HG03066 (cell line): ENCODE measurements around the gene MYO7A.

Experiments used
- ATAC-seq: cut with Tn5 transposase; IDR thresholded peaks from one replicate; pipeline ENCODE4 v1.9.1; 2021; ENCODE audit warnings: low read depth; ENCODE audit not compliant: unreplicated experiment

The MYO7A gene

GRCh38 chr11:77143405-77144020 is 15.5 kb downstream of the MYO7A start:
- no peak for ATAC-seq

DNA sequence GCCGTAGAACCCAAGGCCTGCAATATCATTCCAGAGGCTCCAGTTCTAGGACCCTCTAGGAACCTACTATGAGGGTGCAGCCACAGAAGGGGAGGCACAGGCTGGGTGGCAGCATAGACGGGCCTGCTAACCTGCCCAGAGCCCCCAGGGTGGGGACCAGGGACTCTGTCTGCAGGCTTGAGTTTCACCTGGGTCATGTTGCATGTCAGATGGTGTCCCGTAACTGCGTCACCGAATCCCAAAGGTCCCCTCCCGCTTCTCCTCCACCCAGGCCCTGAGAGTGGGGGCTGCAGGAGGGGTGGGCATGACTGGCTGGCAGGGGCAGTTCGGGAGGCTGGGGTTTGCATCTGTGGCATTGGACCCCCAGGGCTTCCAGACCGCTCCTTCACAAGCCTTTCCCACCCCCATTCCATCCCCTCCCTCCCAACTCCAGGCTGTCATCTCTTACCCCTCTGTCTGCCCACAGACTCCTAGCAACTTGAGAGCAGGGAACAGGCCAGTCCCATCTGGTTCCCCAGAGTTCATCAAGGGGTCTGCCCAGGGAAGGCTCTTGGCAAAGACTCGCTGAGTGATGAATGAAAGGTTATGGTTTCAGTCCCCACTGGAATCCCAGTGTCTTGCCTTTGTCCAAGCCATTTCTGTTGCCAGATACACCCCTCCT is 16.3 kb downstream of the MYO7A start:
- ATAC-seq, result no peak

- no peak for ATAC-seq
Observed at GRCh38 chr11:77144857-77145428, 16.9 kb downstream of the MYO7A start.

DNA sequence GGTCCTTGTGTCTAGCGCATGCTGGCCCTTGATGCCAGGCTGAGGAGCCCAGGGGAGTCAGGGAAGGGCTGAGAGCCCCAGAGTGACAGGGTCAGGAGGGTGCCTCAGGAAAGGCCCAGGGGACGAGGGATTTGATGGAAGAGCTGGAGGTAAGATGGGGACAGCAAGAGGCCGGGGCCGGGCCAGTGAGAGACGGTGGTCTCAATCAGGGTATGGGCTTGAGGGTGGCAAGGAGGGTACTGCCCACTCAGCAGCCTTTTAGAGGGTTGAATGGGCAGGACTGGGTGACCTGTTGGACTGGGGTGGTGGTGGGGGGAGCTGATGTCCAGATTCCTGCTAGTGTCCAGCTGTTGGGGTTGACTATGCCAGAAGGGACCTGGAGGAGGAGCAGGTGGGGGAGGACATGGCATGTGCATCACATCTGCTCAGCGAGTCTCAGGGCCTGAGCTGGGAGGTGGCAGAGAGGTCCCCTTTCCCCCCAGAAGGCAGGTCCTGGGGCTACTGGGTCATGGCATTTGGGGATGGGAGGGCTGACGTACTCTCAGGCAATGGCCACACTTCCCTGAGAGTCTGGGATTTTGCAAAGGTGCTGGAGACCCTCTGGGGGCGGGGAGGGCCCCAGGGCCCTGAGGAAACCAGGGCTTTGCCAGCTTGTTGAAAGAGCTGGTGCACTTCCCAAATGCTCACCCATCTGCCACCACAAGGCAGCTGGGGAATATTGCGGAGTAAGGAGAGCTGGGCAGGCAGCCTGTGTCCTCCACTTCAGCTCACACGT is 18.4 kb downstream of the MYO7A start:
- no peak for ATAC-seq

DNA sequence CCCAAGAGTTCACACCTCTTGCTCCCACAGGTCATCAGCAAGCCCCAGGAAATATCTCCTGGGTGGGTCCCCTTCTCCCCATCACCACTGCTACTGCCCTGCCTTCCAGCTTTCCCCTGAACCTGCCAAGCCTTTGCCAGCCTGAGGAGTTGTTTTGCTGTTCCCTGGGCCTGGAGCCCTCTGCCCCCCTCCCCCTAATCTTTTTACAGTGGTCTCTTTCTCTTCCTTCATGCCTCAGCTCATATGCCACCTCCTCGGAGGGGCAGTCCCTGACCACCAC is 18.9 kb downstream of the MYO7A start:
- no peak for ATAC-seq

- no peak for ATAC-seq
Observed at GRCh38 chr11:77147668-77148321, 19.7 kb downstream of the MYO7A start.

- ATAC-seq, result no peak
Observed at GRCh38 chr11:77148963-77149715, 21.1 kb downstream of the MYO7A start.

DNA sequence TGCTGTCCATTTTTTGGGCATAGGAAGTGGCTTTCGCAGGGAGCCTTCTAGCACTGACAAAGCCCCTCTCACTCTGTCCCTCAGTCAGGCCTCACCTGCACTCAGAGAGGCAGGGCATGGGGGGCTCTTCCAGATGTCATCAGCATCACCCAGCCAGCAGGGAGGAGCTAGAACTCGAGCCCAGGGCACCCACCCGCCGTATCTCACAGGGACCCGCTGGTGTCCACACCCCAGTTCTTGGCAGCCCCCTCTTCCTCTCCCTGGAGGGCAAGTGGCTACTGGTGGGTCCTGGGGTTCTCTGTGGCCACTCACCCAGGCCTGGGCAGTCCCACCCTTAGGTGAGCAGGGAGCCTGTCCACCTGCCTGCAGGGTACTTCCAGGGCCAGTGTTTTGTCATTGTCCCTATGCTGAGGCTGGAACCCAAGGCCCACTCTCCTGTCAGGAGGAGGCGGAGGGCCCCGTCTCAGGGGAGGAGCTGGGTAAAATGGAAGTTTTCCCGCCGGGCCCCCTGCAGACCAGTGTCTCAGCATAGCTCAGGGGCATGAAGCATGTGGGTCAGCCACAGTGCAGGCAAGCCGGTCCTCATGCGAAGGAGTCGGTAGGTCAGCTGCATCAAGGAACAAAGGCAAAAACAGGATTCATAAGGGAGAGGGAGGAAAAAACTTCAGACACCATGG is 21.8 kb downstream of the MYO7A start:
- ATAC-seq, result no peak

DNA sequence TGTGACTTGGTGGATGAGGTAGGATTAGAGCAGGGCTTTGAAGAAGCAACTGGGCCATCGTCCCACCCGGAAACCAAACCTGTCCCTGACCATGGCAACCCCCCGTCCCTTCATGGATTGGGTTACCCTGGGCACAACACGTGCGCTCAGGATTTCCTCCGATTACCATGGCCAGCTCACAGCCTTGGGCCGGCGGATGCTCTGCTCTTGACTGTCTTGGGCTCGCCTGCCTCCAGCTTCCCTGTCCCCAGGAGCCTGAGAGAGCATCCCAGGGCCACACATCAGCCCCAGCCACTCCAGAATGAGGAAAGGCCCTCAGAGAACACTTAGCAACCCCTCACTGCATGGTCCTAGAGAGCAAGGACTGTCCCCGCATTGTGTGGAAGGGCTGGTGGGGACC is 22.8 kb downstream of the MYO7A start:
- ATAC-seq, result no peak

DNA sequence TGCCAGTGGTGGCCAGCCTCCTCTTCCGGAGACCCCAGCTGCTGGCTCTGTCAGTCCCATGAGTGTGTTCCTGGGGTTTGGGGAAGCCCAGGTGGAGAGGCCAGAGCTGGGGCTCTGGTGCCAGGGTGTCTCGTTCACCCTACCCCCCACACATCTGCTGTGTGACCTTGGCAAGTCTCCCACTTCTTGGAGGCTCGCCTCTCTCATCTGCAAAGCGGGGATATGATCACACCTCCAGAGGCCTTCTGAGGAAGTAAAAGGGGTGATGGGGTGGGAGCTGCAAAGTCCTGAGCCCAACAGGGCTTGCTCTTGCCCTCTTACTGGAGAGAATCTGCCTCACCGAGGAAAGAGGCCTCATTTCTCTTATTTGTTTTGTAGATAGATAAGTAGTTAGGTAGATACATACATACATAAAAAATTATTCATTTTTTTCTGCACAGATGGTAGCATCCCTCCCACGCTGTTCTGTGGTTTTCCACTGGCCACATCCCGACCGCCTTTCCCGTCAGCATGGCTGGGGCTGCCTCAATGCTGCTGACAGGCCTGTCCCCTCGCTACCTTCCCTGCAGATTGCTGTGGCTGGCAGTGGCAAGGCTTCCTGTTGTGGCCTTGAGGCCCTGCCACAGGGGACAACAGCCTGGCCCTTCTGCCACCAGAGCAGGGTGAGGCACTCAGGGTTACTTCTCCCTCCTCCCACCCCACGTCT is 23.9 kb downstream of the MYO7A start:
- ATAC-seq, result no peak

GRCh38 chr11:77152846-77153245 is 24.8 kb downstream of the MYO7A start:
- ATAC-seq, result no peak

DNA sequence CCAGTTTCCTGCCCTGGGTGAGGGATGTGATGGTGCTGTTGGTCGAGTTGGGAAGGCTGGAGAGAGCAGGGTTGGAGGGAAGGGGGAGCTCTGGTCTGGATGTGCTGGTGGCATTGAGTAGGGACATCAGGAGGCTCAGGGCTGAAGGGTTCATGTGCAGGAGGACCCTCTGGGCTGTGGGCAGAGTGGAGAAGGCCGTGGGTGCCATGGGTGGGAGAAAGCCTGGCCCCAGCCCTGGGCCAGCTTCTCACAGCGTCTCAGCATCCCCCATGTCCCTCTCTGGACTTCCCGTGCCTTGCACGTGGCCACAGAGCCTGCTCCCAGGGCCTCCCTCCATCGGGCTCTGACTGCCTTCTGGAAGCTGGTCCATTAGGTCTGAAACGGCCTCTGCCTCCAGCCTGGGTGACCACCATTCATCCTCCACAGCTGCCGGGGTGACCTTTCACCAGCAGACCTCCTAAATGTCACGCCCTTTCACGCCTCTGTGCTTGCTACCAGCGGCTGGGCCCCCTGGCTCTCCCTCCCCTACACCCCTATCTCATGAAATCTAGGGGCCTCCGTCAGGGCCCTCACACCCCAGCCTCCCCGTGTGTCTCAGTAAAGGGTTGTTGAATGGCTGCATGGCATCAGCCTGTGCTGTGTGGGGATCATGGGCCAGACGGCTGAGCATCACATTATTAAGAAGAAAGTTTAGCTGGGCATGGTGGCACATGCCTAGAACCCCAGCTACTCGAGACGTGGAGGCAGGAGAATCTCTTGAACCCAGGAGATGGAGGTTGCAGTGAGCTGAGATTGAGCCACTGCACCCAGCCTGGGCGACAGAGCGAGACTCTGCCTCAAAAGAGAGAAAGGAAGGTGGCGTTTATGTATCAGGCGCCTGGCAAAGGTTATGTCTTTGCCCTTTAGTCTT is 25.5 kb downstream of the MYO7A start:
- ATAC-seq, result no peak

GRCh38 chr11:77154381-77155081 is 26.5 kb downstream of the MYO7A start:
- ATAC-seq, result no peak

GRCh38 chr11:77155082-77155475 is 27.0 kb downstream of the MYO7A start:
- ATAC-seq, result no peak

DNA sequence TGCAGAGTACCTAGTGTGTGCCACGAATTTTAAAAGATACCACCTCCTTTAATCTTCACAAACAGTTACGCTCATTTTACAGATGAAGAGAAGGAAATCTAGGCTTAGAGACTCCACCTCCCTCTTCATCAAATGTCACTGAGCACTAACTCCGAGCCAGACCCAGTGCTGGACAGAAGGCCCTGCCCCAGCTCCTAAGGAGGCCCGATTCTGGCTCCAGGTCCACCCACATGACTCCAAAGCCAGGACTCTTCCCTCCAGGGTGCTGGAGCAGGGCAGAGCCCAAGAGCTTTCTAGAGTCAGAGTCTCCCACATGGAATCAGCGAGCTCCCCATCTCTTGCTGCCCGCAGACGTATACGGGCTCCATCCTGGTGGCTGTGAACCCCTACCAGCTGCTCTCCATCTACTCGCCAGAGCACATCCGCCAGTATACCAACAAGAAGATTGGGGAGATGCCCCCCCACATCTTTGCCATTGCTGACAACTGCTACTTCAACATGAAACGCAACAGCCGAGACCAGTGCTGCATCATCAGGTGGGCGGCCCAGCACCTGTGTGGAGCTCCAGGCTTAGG is 27.6 kb downstream of the MYO7A start:
- ATAC-seq, result no peak

DNA sequence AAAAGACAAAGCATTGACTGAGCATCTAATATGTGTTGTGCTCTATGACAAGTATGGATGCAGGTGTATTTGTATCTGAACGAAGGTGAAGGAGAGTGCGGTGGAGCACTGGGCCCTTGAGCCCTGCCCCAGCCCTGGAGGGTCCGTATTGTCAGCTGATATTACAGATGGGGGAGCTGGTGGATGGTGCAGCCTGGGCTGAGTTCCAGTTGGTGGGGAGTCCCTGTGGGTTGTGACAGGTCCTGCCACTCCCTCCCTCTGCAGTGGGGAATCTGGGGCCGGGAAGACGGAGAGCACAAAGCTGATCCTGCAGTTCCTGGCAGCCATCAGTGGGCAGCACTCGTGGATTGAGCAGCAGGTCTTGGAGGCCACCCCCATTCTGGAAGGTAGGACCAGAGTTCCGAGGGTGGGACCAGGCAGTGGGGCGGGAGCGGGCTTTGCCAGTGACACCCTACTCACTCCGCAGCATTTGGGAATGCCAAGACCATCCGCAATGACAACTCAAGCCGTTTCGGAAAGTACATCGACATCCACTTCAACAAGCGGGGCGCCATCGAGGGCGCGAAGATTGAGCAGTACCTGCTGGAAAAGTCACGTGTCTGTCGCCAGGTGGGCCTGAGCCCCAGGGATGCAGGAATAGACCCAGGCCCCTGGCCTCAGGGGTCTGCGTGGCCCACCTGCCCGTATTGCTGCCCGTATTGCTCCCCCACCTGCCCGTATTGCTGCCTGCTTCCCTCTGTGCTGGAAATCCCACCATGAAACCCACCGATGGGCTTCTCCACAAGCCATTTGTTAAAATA is 28.6 kb downstream of the MYO7A start:
- ATAC-seq, result no peak
